A673 (cell line): ENCODE data around the gene DPM3.
A peak's percentile ranks its signal among the peaks of the same experiment; 100 is the strongest.

Experiments used
- CTCF ChIP-seq: fragments of 300-800, 200-600 bp; sonication (generic); conservative IDR thresholded peaks from 2 replicates; pipeline ENCODE4 v1.5.1; 2017; ENCODE audit warnings: low read depth, mild to moderate bottlenecking, antibody characterized with exemption, low read length, moderate library complexity, mixed read lengths
- EZH2 ChIP-seq: fragments of 200-600 bp; sonication (generic); IDR thresholded peaks from 2 replicates; pipeline ENCODE4 v1.6.1; 2017; ENCODE audit warnings: borderline replicate concordance, low read depth, mild to moderate bottlenecking, mixed read lengths, antibody characterized with exemption, low read length; ENCODE audit not compliant: poor library complexity, severe bottlenecking

DNA sequence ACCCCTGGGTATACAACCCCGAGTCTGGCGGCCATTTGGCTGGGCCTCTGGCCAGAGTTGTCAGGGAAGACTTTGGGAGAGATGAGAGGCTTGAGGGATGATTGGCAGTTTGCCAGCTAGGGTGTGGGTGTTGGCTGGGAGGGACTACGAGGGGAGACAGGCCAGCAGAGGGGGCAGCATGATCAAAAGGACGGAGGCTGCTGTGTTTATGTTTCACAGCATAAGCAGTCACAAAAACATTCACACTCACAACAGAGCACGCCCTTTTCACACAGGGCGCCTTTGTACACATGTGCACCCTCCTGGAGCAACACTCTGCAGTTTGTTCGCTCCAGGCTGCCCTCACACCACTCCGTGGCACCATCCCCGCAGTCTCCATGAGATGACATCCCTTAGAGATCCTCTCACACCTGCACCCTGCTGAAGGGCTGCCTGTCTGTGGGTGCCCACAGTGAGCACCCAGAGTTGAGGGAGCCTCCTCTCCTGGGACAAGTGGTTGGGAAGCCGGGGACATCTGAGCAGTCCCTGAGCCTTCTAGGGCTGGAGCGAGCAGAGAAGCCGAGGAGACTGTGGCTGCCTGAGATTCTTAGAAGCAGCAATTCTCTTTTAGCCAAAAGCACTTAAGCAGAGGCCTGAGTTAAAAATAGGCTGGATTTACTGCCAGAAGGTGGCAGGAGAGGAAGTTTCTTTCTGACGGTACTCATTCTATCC, 46.3 kb downstream of the DPM3 start:
- TF ChIP-seq CTCF (peak; percentile 60), EZH2 (no peak)
